ENCODE data around the gene ARHGAP40. TPM values are rescaled to one million over a fixed set of nuclear protein-coding genes. Genes with fewer than 3 reads are reported as not detected.

The ARHGAP40 gene
- total RNA-seq, 1 experiment from 2014 or later: 0.18 TPM

GRCh38 chr20:38665094-38665493, 63.5 kb downstream of the ARHGAP40 start:
- intact Hi-C loops (cut with micrococcal nuclease; ENCODE audit: unreplicated experiment): no loop called here
- in situ Hi-C loops (cut with HindIII; ENCODE audit: low pct_unique_long_range_greater_than_20kb, low sequenced_read_pairs): no loop called here
- CTCF ChIA-PET: no interaction called here

DNA sequence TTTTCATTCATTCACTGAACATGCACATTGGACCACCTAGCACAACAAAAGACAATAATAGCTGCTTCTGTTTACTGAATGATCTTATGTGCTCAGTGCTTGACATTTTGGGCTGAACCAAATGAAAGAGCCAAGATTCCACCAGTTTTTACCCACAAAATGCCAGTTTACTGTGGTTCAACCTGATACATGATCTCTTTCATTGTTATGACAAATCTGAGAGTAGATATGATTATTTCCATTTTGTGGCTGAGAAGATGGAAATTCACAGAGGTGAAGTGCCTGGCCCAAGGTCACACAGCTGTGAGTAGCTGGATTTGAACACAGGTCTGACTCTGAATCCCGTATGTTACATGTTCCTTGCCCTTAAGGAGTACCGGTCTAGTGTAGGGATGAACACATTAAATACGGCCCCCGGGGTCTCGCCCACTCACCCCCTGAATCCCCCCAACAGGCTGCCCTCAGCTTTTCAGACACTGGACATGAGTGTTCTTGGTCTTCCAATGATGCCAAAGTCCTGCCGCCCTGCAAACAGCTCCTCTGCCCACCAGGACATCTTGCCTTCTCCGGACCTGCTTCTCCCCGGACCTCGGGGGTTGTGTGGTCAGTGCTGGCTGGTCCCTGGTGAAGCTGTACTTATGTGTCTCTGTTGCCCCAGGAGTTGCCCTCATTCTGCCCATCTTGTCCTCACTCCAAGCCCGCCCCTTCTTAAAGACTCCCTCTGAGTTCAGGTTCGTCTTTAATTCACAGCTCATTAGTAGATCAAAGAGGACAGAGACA, 64.1 kb downstream of the ARHGAP40 start:
- ChIA-PET POLR2A (interaction anchor here (0.6 kb wide), 1 partner anchor 155 kb away, joined by 3 read pairs; no protein-coding TSS in a partner anchor), CTCF (no interaction called here)
- DNase-seq (ENCODE audit: low read depth, low spot score) (no peak), ATAC-seq (no peak)
- no peak overlapping the region for H3K4me3 ChIP-seq (ENCODE audit: low read depth in 2 of 2, low read length in 2 of 2)
- H3K36me3 ChIP-seq (ENCODE audit: control insufficient read depth, insufficient read depth, low read length): no peaks in the 10 kb centered on the region
- no peak for TF ChIP-seq POLR2AphosphoS5 (IDR thresholded peaks at IDR 0.05; ENCODE audit: low read depth, low read length)
- TF ChIP-seq TCF7L2 (IDR thresholded peaks at IDR 0.05; ENCODE audit: low read depth, low read length): no peak
- TF ChIP-seq REST (IDR thresholded peaks at IDR 0.05; ENCODE audit: insufficient read depth in 1 of 2, low read depth in 2 of 2, low read length in 1 of 2): no peak
- TF ChIP-seq, protein P1, sequence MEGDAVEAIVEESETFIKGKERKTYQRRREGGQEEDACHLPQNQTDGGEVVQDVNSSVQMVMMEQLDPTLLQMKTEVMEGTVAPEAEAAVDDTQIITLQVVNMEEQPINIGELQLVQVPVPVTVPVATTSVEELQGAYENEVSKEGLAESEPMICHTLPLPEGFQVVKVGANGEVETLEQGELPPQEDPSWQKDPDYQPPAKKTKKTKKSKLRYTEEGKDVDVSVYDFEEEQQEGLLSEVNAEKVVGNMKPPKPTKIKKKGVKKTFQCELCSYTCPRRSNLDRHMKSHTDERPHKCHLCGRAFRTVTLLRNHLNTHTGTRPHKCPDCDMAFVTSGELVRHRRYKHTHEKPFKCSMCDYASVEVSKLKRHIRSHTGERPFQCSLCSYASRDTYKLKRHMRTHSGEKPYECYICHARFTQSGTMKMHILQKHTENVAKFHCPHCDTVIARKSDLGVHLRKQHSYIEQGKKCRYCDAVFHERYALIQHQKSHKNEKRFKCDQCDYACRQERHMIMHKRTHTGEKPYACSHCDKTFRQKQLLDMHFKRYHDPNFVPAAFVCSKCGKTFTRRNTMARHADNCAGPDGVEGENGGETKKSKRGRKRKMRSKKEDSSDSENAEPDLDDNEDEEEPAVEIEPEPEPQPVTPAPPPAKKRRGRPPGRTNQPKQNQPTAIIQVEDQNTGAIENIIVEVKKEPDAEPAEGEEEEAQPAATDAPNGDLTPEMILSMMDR (IDR thresholded peaks at IDR 0.05): no peak
- no peak for TF ChIP-seq SIN3A (IDR thresholded peaks at IDR 0.05; ENCODE audit: borderline replicate concordance, insufficient read depth, low read depth, low read length)
- no peaks in the 10 kb centered on the region for H3K4me1 ChIP-seq (ENCODE audit: control insufficient read depth, insufficient read depth, low read length)
- no TSS peak for BruUV-seq (replicated peaks)
- H3K27me3 ChIP-seq (ENCODE audit: control insufficient read depth, insufficient read depth, low read length): peaks cover 10% of the 10 kb centered on the region; the same call in 1 of the 2 replicates
- H3K27ac ChIP-seq (ENCODE audit: low read length): no peak overlapping the region
- no peaks in the 10 kb centered on the region for H3K9me3 ChIP-seq (ENCODE audit: control insufficient read depth, insufficient read depth, low read depth, low read length)
- intact Hi-C loops (cut with micrococcal nuclease; ENCODE audit: unreplicated experiment): no loop called here
- in situ Hi-C loops (cut with HindIII; ENCODE audit: low pct_unique_long_range_greater_than_20kb, low sequenced_read_pairs): no loop called here

More at GRCh38 chr20:38665094-38665493, 63.5 kb downstream of the ARHGAP40 start:
- no peak for ATAC-seq
- Histone ChIP-seq H3K4me1 (ENCODE audit: control insufficient read depth, insufficient read depth, low read length) (no peaks in the 10 kb centered on the region), H3K9me3 (ENCODE audit: control insufficient read depth, insufficient read depth, low read depth, low read length) (no peaks in the 10 kb centered on the region), H3K27ac (ENCODE audit: low read length) (no peak overlapping the region), H3K4me3 (ENCODE audit: low read depth in 2 of 2, low read length in 2 of 2) (no peak overlapping the region), H3K36me3 (ENCODE audit: control insufficient read depth, insufficient read depth, low read length) (no peaks in the 10 kb centered on the region), H3K27me3 (ENCODE audit: control insufficient read depth, insufficient read depth, low read length) (peaks cover 10% of the 10 kb centered on the region; the same call in 1 of the 2 replicates)
- no peak for DNase-seq (ENCODE audit: low read depth, low spot score)
- POLR2A ChIA-PET: interaction anchor here (0.6 kb wide), 1 partner anchor 156 kb away, joined by 3 read pairs; no protein-coding TSS in a partner anchor
- TF ChIP-seq POLR2AphosphoS5 (IDR thresholded peaks at IDR 0.05; ENCODE audit: low read depth, low read length): no peak
- TF ChIP-seq, protein P1 (IDR thresholded peaks at IDR 0.05): no peak
- TF ChIP-seq REST (IDR thresholded peaks at IDR 0.05; ENCODE audit: insufficient read depth in 1 of 2, low read depth in 2 of 2, low read length in 1 of 2): no peak
- no peak for TF ChIP-seq SIN3A (IDR thresholded peaks at IDR 0.05; ENCODE audit: borderline replicate concordance, insufficient read depth, low read depth, low read length)
- no peak for TF ChIP-seq TCF7L2 (IDR thresholded peaks at IDR 0.05; ENCODE audit: low read depth, low read length)
- no TSS peak for BruUV-seq (replicated peaks)
